Ureter (tissue), 1 donor: ENCODE measurements around the gene HHEX. TPM values are rescaled to one million over a fixed set of nuclear protein-coding genes. Genes with fewer than 3 reads are reported as not detected.
"Not testable (repeated sequence)": the region's sequence is repeated elsewhere in the genome, so short reads cannot be mapped to it uniquely, and the experiment has no call there.

Experiments used
- DNase-seq: peaks from one replicate; pipeline ENCODE4 v3.0.0-alpha.2; 2020; ENCODE audit warnings: low spot score
- total RNA-seq: library from RNA; stranded (reverse); gene quantifications from one replicate; pipeline ENCODE4 v1.2.4, GENCODE V29; 2023
- donor health status: DM: yes; HTN: yes; CAD: no.

HHEX gene
- total RNA-seq, 1 donor from 2014 or later = 6.3 TPM

DNA sequence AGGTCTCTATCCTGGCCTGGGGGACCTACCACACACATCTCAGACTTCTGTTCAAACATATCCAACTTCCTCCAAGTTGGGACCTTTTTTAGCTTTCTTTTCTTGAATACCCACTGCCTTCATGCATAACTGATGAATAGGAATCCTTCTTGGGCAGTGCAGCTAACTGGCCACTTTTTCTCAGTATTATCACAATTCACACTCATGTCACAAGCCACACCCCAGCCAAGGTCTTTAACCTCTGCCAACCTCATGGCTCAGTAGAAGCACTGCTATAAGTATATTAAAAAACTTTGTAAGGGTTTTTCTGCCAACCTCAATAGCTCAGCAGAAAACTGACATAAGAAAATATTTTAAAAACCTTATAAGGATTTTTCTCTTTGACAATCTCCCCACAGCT, 44.5 kb downstream of the HHEX start:
- DNase-seq = no peak

DNA sequence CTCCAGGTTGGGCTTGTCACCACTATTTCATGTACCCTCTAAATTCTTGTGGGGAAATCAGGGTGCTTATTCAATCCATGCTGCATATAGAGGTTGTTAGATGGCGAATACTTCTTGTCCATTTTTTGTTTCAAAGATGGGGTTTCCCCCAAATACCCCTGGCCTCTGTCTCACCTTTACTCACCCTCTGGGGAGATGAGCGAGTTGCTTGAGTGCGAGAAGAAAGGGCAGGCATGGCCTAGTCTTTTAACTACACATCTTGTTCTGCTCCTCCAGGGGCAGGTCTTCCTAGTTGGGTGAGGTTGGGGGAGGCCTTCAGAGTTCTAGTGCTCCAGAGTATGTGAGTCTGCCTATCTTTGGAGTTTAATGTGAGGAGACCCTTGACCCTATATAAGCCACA, 46.2 kb downstream of the HHEX start:
- no peak for DNase-seq

DNA sequence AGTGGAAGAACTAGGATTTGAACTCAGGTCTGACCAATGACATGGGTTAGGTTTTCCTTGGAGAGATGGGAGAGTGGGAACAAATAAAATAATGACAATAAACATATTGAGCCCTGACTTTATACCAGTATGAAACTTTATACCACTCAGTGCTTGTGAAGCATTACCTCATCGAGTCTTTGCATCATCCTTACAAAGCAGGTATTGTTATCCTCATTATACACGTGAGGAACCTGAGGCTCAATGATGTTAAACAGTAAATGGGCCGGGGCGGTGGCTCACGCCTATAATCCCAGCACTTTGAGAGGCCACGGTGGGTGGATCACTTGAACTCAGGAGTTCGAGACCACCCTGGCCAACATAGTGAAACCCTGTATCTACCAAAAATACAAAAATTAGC, 47.7 kb downstream of the HHEX start:
- no peak for DNase-seq

DNA sequence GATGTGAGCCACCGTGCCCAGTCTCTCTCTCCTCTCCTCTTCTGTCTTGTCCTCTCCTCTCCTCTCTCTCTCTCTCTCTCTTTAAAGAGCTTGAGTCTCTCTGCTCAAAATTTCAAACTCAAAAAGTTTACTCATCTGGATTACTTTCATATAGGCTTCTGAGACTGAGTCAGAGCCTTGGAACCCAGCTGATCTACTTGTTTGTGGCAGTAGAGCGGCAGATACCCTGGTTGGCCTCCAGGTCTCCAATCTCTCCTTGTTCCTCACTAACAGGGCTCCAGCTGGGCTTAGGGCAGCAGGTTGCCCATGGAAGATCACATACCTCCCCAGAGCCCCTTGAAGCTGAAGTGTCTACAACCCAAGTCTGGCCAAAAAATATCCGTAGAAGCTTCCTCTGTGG, 51.0 kb downstream of the HHEX start:
- no peak for DNase-seq

DNA sequence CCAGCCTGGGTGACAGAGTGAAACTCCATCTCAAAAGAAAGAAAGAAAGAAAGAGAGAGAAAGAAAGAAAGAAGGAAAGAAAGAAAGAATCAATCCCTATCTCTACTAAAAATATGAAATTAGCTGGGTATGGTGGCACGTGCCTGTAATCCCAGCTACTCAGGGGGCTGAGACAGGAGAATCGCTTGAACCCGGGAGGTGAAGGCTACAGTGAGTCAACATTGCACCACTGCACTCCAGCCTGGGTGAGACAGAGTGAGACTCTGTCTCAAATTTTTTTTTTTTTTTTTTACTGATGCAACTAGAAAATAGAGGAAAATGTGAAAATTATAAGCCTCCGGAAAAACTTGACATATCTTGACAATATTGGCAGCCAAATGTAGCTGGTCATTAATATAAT, 52.0 kb downstream of the HHEX start:
- not testable (repeated sequence) for DNase-seq

DNA sequence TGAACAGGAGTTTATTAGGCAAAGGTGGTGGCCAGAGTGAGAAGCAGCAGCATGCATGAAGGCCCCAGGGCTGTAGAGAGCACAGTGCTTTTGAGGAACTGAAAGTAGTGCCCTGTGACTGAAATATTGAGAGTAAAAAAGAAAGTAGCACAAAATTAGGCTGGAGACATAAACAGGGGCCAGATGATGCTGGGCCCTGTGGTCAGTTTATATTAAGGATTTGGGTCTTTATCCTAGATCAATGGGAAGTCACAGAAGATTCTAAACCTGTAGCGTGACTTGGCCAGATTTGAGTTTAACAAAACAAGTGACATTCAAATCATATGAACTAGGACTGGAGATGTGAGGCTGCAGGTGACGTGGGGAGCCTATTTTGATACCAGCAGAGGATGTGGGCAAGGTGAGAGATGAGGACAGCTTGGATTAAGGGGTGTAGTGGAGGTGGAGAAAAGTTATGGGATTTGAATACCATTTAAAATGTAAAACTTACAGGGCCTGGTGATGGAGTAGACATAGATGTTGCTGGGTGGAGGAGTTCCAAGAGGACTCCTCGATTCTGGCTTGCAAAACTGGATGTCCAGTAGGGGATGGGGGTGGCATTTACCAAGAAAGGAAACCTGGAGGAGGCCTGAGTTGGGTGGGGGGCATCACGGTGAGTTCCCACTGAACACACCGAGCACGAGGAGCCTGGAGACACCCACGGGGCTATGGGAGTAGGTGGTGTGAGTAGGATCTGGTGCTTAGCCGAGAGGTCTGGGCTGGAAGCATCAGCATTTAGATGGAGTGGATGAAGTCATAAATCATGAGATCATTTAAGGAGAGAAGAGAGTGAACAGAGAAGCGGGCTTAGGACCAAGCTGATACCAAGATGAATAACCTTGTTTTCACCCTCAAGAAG, 52.8 kb downstream of the HHEX start:
- no peak for DNase-seq

Other genes starting within 250 kb of the HHEX start
- 55.2 TPM for gene IDE, start 115.9 kb upstream of the HHEX start, total RNA-seq
- 1.4 TPM for gene KIF11, start 96.8 kb upstream of the HHEX start, total RNA-seq
- gene EXOC6, start 158.6 kb downstream of the HHEX start, total RNA-seq = 16.6 TPM